NCI-H526 (cell line): ENCODE data around the gene GHR.

Experiments
- DNase-seq, 2 experiments: peaks; one replicate each; lab custom pipeline; 2025; lab: John Stamatoyannopoulos, UW

The GHR gene

DNA sequence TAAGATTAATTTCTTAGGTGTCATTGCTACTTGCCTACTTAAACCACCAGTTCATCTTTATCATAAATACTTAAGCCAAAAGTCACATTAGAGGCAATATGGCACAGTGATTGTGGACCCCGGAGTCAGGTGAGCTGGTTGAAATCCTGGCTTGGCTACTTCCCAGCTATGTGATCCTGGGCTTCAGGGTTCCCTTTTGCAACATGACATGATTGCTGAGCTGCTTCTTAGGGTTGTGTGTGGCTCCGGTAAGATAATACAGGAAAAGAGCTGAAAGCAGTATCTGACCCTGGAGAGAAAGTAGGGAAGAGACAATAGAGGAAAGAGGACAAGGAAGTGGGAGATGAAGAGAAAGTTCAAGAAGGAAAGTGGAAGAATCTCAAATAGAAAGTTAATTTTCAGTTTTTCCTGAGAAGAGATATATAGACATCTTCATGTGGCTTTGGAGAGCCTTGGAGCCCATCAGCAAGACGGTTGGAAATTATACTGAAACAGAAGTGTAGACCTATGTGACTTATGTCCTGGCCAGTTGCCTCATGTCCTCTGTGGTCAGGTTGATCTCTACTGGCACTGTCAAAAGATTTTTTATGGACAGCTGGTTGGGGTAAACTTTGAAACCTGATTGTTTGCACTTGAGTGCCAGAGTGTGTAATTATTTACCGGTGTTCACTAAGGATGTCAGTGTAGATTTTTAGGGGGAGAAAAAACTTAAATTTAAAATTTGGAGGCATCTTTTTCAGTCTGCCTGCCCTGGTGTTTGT lies 93.2 kb downstream of the GHR start:
- no peak for DNase-seq

GRCh38 chr5:42517164-42517563 lies 93.9 kb downstream of the GHR start:
- DNase-seq: no peak

- no peak for DNase-seq
Measured at GRCh38 chr5:42518595-42519221, 95.5 kb downstream of the GHR start.

DNA sequence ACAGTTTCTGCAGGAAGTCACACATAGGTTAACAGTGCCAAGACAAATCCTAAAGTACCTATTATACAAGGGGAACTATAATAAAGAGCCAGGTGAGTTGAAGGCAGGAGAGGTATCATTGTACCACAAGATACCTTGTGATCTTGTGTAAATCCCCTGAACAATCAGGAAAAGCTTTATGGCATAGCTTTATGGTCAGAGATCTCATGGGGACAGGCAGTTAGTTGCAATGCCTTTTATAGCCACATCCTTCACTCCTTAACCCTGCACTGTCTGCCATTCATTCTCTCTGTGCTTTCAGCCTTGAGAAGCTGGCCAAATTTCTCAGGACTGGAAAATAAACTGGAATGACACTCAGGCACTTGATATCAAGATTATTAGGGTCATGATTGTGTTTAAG lies 97.0 kb downstream of the GHR start:
- no peak for DNase-seq

- DNase-seq: no peak
Measured at GRCh38 chr5:42520957-42521356, 97.7 kb downstream of the GHR start.

DNA sequence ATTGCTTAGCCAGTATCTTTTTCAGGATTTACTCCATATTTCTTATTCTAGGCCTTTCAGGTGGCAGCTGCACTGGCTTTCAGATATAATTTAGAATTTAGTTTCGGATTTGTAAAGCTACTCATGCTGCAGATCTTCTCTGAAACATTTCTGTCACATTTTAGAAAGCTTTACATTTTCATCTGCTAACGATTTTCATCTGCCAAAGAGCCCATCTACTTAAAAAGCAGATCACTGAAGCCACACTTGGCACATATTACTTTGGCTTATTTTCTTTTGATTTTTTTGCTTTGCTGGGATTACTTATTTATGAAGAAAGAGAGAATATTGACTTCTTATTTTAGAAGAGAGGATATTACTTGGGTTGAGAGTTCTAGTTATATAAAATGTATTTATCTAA lies 98.2 kb downstream of the GHR start:
- no peak for DNase-seq

DNA sequence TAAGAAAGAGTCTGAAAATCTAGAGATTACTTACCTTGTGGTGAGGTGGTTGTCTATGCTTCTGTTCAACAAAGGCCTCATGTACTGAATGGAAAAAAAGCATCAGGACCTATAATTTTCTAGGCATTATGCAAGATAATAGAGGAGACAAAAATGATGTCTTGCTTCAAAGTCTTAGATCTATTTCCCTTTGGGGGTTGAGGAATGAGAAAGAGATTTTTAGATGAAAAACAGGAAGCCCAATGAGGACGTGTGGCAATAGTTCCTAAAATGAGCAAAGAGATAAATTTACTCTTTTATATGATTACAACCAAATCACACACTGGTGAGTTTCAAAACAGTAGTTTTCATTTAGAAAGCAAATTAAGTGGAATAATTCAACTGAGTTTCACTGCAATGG lies 99.5 kb downstream of the GHR start:
- no peak for DNase-seq

- DNase-seq: no peak
Measured at GRCh38 chr5:42526179-42526578, 102.9 kb downstream of the GHR start.

DNA sequence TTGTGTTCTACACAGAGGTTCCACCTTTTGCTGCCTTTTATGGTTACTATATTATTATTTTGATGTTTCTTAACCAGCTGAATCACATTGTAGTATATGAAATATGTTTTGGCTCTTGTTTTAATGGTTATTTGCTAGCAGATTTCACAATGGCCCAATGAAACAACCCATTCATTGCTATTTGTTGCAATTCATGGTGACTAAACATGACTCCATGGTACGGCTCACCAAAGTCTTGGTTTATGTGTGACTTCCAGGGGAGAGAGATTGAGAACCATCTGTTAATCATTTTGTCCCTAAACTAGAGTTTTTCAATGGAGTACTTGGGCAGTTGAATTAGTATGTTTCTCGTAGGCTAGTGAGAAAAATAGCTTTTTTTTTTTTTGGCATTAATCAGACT lies 108.4 kb downstream of the GHR start:
- no peak for DNase-seq

- DNase-seq: no peak
Measured at GRCh38 chr5:42542106-42542505, 118.9 kb downstream of the GHR start.

DNA sequence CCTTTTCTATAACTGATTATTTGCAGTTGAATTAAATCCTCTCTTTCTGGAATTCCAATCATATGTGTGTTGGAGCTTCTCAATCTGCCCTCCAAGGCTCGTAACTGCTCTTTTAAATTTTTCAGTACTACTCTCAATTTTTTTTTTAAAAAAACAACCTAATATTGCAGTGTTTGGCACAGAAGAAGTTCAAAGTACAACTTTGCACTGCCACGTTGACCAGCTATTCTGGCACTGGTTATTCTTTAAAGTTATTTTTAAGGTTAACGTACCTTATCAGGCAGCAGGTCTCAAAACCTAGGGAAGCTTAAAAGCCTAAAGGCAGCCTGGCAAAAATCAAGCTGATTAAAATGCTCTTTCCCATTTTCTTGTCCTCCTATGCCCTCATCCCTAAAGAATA lies 120.5 kb downstream of the GHR start:
- no peak for DNase-seq

DNA sequence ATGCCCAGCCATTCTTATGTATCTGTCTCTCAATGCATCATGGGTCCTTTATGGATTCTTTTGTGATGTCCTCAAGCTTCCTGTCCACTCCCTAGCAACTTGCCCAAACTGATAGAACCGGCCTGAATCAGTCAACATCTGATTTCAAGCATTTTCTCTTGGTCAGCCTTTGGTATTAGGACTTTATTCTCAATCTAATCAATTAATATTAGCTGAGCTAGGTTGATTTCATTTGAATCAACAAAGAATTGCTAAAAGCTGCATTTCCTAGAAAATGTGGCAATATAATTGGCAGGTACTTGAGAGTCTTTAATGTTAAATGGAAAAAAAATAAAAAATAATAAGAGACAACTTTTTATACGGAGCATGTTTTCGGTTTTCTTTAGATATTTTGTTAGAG lies 121.8 kb downstream of the GHR start:
- no peak for DNase-seq

- DNase-seq: no peak
Measured at GRCh38 chr5:42547141-42547540, 123.9 kb downstream of the GHR start.

DNA sequence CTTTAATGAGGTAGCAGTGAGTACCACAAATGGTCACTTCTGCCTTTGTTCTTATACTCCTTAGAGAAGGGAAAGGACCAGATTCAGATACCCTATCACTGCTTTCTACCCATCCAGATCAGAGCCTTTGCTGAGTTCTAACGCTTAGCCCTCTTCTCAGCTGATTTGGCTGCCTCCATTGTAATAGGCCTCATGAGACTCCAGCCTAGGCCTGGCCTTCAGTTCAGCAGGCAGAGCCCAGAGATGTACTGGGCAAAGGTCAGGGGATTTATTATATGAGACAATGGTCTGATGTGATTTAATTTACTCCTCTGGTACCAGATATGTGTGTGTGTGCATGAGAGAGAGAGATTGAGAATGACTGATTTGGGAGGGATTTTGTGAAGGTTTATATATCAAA lies 124.7 kb downstream of the GHR start:
- peak in 1 of 2 experiments; percentile 17 for DNase-seq

- DNase-seq: no peak
Measured at GRCh38 chr5:42552597-42552996, 129.4 kb downstream of the GHR start.

DNA sequence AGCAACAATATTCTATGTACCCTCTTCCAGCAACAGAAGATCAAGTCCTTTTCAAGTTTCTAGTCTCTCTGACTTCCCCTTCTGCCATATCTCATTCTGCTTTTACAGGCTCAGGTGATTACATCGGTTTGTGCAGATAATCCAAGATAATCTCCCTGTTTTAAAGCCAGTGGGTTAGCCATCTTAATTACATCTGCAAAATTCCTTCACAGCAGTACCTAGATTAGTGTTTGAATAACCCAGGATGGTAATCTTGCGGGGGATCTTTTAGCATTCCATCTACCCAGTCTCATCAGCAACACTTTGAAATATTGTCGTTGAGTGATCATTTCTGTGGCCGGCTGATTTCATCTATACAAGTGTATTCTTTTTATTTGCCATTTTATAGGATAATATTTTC lies 130.2 kb downstream of the GHR start:
- DNase-seq: no peak

- no peak for DNase-seq
Measured at GRCh38 chr5:42555010-42555409, 131.8 kb downstream of the GHR start.

- no peak for DNase-seq
Measured at GRCh38 chr5:42555797-42556196, 132.6 kb downstream of the GHR start.

- DNase-seq: no peak
Measured at GRCh38 chr5:42557689-42558088, 134.4 kb downstream of the GHR start.

DNA sequence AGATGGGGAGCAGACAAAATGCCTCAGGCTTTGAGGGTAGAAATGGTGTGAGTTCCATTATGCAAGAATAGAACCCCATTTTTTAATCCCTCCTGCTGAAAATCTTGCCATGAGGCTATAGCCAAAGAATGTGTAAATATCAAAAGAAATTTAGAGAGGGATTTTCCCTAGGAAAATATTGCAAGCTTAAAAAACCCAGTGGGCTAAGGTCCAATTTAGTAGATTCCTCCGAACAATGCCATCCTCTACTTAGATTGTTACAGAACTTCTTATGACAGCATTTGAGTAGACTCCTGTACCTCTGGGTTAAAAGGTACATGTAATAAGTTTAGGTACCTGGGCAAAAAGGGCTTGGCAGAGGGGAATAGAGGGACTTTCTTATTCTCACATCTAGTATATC lies 138.4 kb downstream of the GHR start:
- no peak for DNase-seq

DNA sequence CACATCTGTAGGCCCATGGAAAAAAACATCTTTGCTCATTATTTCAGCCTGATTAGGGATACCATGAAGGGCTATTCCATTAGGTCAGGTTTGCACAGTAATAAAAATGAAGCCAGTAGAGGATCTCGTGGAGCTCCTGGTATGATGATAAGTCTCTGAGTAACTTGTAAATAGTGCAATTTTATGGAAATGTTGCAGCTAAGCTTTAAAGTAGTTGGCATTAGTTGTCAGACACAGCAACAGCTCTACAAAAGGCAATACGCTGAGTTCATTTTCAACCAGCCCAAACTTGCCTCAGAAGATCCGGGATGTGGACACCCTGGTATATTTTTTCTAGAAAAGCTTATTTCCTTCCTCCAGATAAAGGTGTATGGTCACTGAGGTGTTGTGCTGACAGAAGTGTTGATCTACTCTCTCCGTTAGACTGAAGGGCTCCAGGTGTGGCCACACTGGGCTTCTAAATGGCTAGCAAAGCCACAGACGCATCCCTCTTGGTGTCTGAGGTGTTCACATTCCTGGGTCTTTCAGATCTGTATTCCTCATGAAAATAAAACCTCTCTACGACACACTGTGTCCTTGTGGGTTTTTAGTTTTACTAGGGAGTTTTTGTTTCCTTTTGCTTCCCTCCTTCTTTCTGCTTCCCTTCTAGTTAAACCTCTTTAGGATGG lies 141.6 kb downstream of the GHR start:
- DNase-seq: no peak

GRCh38 chr5:42566652-42567295 lies 143.5 kb downstream of the GHR start:
- no peak for DNase-seq

GRCh38 chr5:42569325-42569724 lies 146.1 kb downstream of the GHR start:
- no peak for DNase-seq
